ENCODE results near the gene ATP10A.
"Not testable (repeated sequence)": the region's sequence is repeated elsewhere in the genome, so short reads cannot be mapped to it uniquely, and the experiment has no call there.

ATP10A gene

GRCh38 chr15:25771736-25772135, 91.4 kb downstream of the ATP10A start:
- not testable (repeated sequence) for DNase-seq (ENCODE audit: low read depth, low spot score)

- DNase-seq (ENCODE audit: low read depth, low spot score): no peak
Observed at GRCh38 chr15:25771338-25771706, 91.8 kb downstream of the ATP10A start.

GRCh38 chr15:25770618-25771337, 92.3 kb downstream of the ATP10A start:
- no peak for DNase-seq (ENCODE audit: low read depth, low spot score)

GRCh38 chr15:25770031-25770430, 93.1 kb downstream of the ATP10A start:
- DNase-seq (ENCODE audit: low read depth, low spot score): no peak

GRCh38 chr15:25768271-25768670, 94.9 kb downstream of the ATP10A start:
- DNase-seq (ENCODE audit: low read depth, low spot score): no peak

- DNase-seq (ENCODE audit: low read depth, low spot score): no peak
Observed at GRCh38 chr15:25767356-25768151, 95.6 kb downstream of the ATP10A start.

- no peak for DNase-seq (ENCODE audit: low read depth, low spot score)
Observed at GRCh38 chr15:25766417-25766816, 96.7 kb downstream of the ATP10A start.

- no peak for DNase-seq (ENCODE audit: low read depth, low spot score)
Observed at GRCh38 chr15:25764980-25765735, 98.0 kb downstream of the ATP10A start.

- no peak for DNase-seq (ENCODE audit: low read depth, low spot score)
Observed at GRCh38 chr15:25763954-25764353, 99.2 kb downstream of the ATP10A start.

- DNase-seq (ENCODE audit: low read depth, low spot score): no peak
Observed at GRCh38 chr15:25763331-25763751, 99.8 kb downstream of the ATP10A start.

- DNase-seq (ENCODE audit: low read depth, low spot score): peak; percentile 35
Observed at GRCh38 chr15:25761971-25762662, 101.0 kb downstream of the ATP10A start.

- DNase-seq (ENCODE audit: low read depth, low spot score): no peak
Observed at GRCh38 chr15:25759421-25759820, 103.7 kb downstream of the ATP10A start.

GRCh38 chr15:25758612-25759011, 104.5 kb downstream of the ATP10A start:
- DNase-seq (ENCODE audit: low read depth, low spot score): not testable (repeated sequence)

GRCh38 chr15:25743548-25744275, 119.4 kb downstream of the ATP10A start:
- peak; percentile 31 for DNase-seq (ENCODE audit: low read depth, low spot score)

- no peak for DNase-seq (ENCODE audit: low read depth, low spot score)
Observed at GRCh38 chr15:25742776-25743547, 120.2 kb downstream of the ATP10A start.

GRCh38 chr15:25742041-25742730, 120.9 kb downstream of the ATP10A start:
- no peak for DNase-seq (ENCODE audit: low read depth, low spot score)

- no peak for DNase-seq (ENCODE audit: low read depth, low spot score)
Observed at GRCh38 chr15:25741256-25741580, 121.9 kb downstream of the ATP10A start.

- no peak for DNase-seq (ENCODE audit: low read depth, low spot score)
Observed at GRCh38 chr15:25740383-25741255, 122.5 kb downstream of the ATP10A start.

GRCh38 chr15:25739687-25740121, 123.4 kb downstream of the ATP10A start:
- DNase-seq (ENCODE audit: low read depth, low spot score): peak; percentile 65

Data from astrocyte of the hippocampus (primary cell).